T-helper 1 cell (primary cell): Measurements from ENCODE around the gene NPHP4.

Experiments used
- DNase-seq, 5 donors: peaks; one replicate each; pipeline ENCODE4 v3.0.0-alpha.2; 2012 to 2020

The NPHP4 gene

GRCh38 chr1:5889462-5889861 is 102.8 kb downstream of the NPHP4 start:
- DNase-seq = no peak

GRCh38 chr1:5888606-5889211 is 103.5 kb downstream of the NPHP4 start:
- no peak for DNase-seq

GRCh38 chr1:5887971-5888361 is 104.3 kb downstream of the NPHP4 start:
- DNase-seq = no peak

DNA sequence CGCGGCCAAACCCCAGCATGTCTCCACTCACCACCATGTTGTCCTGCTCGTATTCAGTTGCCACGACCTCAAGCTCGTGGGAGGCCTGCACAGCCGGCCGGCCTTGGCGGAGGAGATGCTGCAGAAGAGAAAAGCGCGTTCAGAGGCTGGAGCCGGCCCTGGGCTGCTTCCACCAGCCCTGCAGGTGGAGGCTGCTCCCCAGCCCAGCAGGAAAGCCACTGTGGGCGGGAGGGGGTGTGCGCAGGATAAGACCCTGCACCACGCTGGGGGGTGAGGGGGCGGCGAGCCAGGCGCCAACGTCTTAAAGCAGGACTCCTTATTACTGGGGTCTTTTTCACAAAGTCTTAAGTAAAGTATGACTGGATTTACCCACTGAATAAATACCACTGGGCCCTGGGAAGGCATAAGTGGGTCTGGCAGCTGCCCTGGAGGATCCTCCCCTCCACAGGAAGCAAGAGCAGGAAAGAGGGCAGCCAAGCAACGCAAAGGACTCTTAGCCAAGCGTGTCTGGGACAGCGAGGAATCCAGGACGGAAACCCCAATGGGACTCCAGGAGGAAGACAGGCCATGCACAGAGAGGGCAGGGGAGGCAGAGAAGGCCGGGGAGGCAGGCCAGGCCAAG is 104.8 kb downstream of the NPHP4 start:
- no peak for DNase-seq

DNA sequence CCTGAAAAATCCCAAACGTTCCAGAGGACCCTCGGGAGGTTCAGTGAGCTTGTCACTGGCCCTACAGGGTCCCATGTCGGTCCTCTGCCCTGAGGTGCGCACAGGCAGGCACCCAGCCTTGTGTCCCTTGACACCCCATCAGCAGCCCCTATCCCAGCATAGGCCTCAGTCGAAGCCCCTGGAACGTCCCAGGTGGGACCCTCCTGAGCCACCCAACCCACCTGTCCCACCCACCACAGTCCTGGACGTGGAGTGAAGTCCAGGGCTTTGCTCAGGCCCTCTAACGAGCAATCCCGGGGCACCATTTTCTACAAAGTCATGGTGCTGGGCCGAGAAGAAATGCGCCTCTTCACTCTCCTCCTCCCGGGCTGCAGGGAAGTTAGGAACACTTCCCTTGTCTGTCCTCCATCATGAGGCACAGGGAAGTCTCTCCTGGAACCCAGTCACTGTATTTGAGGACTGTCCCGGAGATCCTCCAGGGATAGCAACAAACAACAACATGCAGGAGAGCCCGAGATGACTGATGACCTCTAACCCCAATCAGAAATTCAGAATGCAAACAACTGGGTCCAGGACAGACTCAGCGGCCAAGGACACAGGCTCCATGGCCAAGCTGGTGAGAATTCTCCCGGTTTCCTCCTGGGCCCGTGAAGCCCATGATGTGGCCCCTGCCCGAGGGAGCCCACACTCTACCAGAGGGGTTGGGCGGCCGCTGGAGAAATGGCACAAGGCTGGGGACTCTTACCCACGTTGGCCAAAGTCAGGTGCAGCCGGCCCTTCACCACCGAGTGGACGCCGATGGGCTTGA is 105.5 kb downstream of the NPHP4 start:
- no peak for DNase-seq

DNA sequence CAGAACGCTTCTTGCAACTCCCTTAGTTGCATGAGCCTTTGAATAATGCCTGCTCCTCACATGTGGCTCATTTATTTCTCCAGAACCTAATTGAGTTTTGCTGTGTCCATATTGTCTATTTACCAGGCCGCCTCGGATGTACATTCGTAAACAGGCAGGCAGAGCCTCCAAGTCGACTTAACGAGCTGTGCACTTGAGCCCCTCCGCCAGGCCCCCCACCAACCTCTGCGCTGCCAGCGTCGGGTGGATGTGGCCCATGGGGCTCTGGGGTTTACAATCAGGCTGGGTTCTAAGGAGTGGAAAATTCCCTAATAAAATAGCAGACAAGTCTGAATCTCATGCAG is 106.1 kb downstream of the NPHP4 start:
- DNase-seq = no peak

DNA sequence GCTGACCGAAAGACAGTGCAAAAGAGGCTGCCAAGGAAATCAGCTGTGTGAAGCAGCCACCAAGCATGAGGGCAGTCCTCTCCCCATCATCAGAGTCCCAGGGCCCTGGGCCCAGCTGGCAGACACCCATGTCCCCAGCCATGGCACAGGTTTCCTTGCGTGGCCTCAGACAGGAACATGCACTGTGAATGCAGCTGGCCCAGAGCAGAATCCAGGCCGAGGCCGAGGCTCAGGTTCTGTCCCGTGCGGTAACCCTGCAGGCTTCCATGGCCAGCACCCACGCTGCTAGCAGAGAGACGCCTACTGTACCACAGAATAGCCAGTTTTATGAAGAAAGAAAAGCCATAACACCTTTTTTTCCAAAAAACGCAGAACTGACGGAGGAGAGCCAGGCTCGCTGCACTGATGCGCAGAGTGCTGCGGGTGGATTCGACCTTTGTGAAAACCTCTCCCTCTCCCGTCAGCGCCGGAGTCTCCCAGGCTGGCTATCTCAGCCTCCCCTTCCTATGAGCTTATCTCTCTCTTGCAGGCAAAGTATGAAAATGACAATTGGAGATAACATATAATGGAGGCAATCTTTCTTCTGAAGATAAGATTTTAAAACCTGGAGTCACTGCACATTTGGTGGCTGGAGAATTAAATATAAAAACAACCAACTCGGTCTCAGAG is 106.6 kb downstream of the NPHP4 start:
- DNase-seq = no peak

DNA sequence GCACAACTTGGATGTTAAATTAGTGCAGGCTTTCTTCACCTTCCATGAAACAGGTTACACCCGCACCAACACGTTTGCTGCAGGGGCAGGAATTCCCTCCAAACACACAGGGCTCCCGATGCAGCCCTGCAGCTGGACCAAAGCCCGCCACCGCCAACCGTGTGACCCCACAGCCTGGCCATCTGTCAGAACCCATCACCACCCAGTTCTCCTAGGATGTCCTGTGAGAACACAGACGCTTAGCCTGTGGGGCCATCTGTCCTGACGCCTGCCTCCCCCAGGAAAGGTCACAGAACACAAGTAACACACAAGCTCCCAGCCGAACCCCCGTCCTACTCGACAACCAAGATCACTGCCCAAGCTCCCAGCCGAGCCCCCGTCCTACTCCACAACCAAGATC is 108.1 kb downstream of the NPHP4 start:
- DNase-seq = no peak

DNA sequence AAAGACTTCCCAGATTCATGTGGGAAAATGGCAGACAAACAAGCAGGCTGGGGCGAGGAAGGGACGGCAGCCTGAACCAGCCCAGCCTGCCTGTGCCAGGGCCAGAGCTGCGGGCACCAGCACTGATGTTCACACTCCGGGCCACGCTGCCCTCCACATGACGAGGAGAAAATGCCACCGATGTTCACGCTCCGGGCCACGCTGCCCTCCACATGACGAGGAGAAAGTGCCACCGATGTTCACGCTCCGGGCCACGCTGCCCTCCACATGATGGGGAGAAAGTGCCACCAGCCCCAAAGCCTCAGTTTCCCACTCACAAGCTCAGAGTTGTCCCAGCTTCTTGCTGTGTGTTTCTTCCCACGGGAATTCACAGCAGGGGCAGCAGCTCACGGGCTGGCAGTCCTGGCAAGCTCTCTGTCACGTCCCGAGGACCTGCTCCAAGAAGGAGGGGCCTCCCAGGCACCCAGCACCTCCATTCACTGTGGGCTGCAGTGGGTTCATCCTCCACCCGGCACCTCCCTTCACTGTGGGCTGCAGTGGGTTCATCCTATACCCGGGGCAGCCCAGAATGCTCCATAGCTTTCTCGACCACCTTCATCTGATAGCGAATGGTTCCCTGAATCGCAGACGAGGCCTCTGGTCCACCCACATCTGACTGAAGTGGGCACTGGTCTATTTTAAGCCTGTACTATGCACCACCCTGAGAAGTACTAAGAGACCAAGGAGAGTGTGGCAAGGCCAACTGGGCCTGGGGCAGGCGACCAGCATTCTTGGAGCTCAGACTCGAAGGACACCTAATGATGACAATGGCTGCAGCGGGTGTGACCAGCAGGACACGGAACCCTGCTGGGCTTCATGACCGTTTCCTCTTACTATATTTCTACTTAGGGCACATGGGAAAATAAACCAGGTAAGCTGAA is 108.8 kb downstream of the NPHP4 start:
- no peak for DNase-seq

- DNase-seq = no peak
Observed at GRCh38 chr1:5882367-5883128, 109.7 kb downstream of the NPHP4 start.

DNA sequence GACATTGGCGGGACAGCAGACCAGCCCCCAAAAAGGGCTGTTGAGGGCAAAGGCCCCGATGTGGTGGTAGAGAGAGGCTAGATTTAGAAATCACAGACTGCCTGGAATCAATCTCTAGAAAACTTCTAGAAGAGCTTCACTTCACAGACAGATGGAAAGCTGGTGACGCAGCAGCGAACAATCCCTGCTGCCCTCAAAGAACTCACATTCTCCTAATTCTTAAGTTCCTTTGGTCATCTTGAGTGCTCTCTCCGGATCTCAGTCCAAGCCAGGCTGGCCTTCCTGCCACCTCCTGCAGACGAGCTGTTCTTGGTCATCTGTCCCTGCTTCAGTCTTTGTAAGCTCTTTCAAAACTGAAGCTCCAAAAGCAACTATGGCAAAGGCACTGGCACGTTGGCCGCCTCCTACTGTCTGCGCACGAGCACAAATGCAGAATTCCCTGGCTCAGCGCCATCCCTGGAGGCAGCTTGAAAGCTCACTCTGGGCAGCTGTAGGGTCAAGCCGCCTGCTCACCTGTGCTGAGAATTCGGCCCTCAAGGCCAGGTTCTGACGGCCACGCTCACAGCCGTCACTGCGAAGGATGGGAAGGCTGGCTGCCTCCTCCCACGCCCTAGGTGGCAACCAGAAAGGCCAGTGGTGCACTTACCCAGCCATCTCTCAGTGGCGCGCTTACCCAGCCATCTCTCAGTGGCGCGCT is 110.6 kb downstream of the NPHP4 start:
- no peak for DNase-seq

DNA sequence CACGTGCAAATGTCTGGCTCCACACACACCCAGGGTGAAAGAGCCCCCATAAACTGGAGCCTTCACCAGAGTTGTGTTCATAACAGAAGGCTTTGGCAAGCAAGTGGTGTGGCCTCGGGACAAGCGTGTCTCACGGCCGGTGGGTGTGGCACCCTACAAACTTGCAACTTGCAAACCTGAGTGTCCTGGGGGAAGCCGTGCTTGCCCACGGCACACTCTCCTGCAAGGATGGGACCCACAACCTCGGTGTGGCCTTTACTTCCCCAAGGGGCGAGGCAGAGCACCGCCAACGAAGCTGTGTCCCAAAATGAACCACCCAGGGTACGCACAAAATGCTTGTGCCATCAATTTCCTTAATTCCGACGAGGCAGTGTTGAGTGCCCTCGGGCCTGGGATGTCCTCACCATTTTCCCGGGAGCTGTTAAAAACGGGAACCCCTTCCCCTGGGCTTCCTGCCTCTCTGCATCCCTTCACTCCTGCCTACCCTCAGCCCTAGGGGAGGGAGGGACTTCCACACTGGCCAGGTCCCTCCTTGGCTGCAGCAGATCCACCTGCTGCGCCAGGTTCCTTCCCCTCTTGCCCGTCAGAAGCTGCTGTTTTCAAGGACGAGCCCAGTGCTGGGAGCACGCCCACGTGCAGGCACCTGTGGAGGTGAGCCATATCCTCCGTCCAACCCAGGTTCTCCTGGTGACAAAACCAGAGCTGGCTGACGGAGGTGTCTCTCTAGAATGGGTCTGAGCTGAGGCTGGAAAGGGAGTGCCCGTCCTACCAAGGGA is 111.4 kb downstream of the NPHP4 start:
- DNase-seq = no peak

DNA sequence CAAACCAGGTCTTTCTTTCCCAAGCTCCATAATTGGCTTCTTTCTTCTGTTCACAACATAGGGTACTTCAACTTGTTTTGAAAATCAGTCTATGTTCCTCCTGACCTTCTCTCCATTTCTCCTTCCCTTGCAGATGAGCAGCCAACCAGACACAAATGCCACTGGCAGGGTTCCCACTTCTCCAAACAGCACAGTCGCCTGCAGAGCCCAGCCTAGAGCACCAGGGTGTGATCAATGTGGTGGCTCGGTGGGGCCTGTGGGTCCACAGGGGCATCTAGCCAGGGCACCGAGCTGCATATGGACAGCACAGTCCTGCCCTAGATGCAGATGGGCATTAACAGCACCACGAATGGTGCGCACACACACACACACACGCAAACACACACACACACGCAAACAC is 112.8 kb downstream of the NPHP4 start:
- DNase-seq = no peak

DNA sequence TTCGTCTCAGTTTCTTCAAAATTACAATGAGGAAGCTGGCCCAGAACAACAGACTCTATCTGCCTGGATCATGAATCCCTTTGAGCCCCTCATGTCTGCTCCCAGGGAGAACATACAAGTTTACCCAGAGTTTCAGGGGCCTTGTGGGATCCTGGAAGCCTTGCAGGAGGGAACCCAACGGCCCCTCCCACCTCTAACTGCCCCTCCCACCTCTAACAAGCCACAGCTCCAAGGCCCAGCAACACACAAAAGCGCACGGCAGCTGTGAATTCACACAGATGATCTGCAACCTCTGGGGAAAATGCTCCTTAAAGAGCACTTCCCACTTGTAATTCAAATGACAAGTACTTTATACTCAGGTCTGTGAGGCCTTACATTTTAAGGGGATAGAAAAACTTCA is 113.3 kb downstream of the NPHP4 start:
- DNase-seq = no peak

DNA sequence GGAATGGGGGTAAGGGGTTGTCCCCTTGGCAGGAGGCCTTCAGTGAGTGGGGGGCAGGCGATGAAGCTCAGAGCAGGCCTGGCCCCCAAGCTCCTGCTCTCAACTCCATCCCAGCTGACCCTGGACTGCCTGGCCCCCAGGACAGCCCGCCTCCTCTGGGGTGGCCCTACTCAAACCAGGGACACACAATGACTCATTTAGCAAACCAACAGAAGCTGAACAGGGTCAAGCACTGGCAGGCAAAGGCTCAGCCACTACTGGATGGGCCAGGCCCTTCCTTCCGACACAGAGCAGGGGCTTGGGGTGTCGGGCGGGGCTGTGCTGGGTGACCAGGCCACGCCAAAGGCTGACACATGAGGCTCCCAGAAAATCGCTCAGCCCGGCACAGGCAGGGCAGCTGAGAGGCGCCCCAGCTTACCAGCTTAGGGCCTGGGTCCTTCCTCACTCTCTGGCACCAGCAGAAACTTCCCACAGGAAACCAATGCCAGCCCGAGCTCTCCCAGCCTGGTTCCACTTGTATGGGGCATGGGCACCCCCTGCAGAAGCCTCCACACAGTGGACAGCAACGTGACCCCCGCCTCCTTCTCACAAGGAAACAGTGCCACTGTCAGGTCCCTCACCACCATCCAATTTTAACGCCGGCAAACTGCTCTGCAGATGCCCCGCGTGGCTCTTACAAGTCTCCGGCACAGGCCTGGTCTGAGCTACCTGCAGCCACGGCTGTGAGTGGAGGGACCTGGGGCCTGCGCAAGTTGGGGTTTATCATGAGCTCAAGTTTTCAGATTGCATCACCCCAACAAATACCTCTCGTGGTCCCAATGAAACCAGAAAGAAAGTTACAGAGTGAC is 114.3 kb downstream of the NPHP4 start:
- DNase-seq = no peak

DNA sequence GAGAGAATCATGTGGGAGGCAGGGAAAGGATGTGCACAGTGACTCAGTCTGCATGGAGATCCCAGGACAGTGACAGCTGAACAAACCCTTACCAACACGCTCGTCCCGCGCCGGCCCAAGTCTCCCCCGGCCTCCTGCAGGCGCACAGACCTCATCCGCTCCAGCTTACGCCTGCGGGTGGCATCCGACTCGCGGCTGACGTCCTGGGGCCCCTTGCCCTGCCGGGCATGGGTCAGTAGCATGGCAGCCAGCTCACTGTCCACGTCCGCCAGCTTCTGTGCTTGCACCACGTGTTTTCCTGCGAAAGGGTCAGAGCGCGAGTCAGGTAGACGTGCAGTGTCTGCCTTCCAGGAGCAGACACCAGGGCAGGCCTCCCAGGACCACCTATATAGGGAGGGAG is 115.2 kb downstream of the NPHP4 start:
- no peak for DNase-seq

- no peak for DNase-seq
Observed at GRCh38 chr1:5876094-5876650, 116.1 kb downstream of the NPHP4 start.

GRCh38 chr1:5875345-5875910 is 116.8 kb downstream of the NPHP4 start:
- no peak for DNase-seq
